OCI-M2 (cell line): ENCODE data around the gene NRCAM.
"Not testable (repeated sequence)": the region's sequence is repeated elsewhere in the genome, so short reads cannot be mapped to it uniquely, and the experiment has no call there.

Experiments
- DNase-seq: peaks from one replicate; lab custom pipeline; 2025; ENCODE audit not compliant: unreplicated experiment; lab: John Stamatoyannopoulos, UW

Gene NRCAM

GRCh38 chr7:108403597-108404217 is 52.5 kb downstream of the NRCAM start:
- DNase-seq = no peak

- no peak for DNase-seq
Observed at GRCh38 chr7:108402865-108403264, 53.4 kb downstream of the NRCAM start.

GRCh38 chr7:108396080-108396479 is 60.2 kb downstream of the NRCAM start:
- no peak for DNase-seq

- DNase-seq = no peak
Observed at GRCh38 chr7:108395426-108395825, 60.8 kb downstream of the NRCAM start.

- not testable (repeated sequence) for DNase-seq
Observed at GRCh38 chr7:108393097-108393496, 63.1 kb downstream of the NRCAM start.

- DNase-seq = not testable (repeated sequence)
Observed at GRCh38 chr7:108387686-108388085, 68.5 kb downstream of the NRCAM start.

GRCh38 chr7:108385834-108386422 is 70.3 kb downstream of the NRCAM start:
- DNase-seq = no peak

GRCh38 chr7:108384716-108385483 is 71.3 kb downstream of the NRCAM start:
- DNase-seq = no peak

GRCh38 chr7:108382932-108383331 is 73.3 kb downstream of the NRCAM start:
- DNase-seq = no peak

GRCh38 chr7:108380517-108380916 is 75.7 kb downstream of the NRCAM start:
- no peak for DNase-seq

GRCh38 chr7:108376206-108376605 is 80.0 kb downstream of the NRCAM start:
- no peak for DNase-seq

GRCh38 chr7:108375668-108376067 is 80.6 kb downstream of the NRCAM start:
- no peak for DNase-seq

- DNase-seq = no peak
Observed at GRCh38 chr7:108374899-108375298, 81.3 kb downstream of the NRCAM start.

GRCh38 chr7:108372618-108373017 is 83.6 kb downstream of the NRCAM start:
- no peak for DNase-seq

GRCh38 chr7:108370616-108371015 is 85.6 kb downstream of the NRCAM start:
- no peak for DNase-seq

GRCh38 chr7:108368466-108368865 is 87.8 kb downstream of the NRCAM start:
- DNase-seq = no peak

GRCh38 chr7:108367946-108368345 is 88.3 kb downstream of the NRCAM start:
- DNase-seq = no peak

- no peak for DNase-seq
Observed at GRCh38 chr7:108367314-108367713, 88.9 kb downstream of the NRCAM start.

GRCh38 chr7:108363659-108364058 is 92.6 kb downstream of the NRCAM start:
- DNase-seq = no peak

GRCh38 chr7:108360058-108360800 is 96.0 kb downstream of the NRCAM start:
- no peak for DNase-seq

GRCh38 chr7:108358553-108358952 is 97.7 kb downstream of the NRCAM start:
- no peak for DNase-seq

- DNase-seq = no peak
Observed at GRCh38 chr7:108351729-108352131, 104.5 kb downstream of the NRCAM start.
